Parathyroid adenoma (tissue), 2 donors: ENCODE measurements around the gene SEC14L3.

Source experiments
- H2AFZ ChIP-seq: fragments of 300-600 bp; sonication (generic); one replicate; pipeline ENCODE4 v1.7.0; 2017; ENCODE audit warnings: antibody characterized with exemption, mild to moderate bottlenecking
- H3K27ac ChIP-seq: fragments of 300-600 bp; sonication (generic); one replicate; pipeline ENCODE4 v1.7.0; 2017
- H3K27me3 ChIP-seq: fragments of 300-600 bp; sonication (generic); one replicate; pipeline ENCODE4 v1.7.0; 2017; ENCODE audit warnings: low read length; ENCODE audit not compliant: control insufficient read depth, insufficient read depth
- H3K36me3 ChIP-seq: fragments of 300-600 bp; sonication (generic); one replicate; pipeline ENCODE4 v1.7.0; 2017; ENCODE audit warnings: low read length; ENCODE audit not compliant: control insufficient read depth, insufficient read depth
- H3K4me1 ChIP-seq: fragments of 300-600 bp; sonication (generic); one replicate; pipeline ENCODE4 v1.7.0; 2017; ENCODE audit warnings: control low read depth
- H3K4me2 ChIP-seq: fragments of 300-600 bp; sonication (generic); one replicate; pipeline ENCODE4 v1.7.0; 2017; ENCODE audit warnings: low read length
- H3K4me3 ChIP-seq: fragments of 300-600 bp; sonication (generic); one replicate; pipeline ENCODE4 v1.7.0; 2017; ENCODE audit warnings: low read depth, low read length
- H3K79me2 ChIP-seq: fragments of 300-600 bp; sonication (generic); one replicate; pipeline ENCODE4 v1.7.0; 2017; ENCODE audit warnings: control low read depth
- H3K9ac ChIP-seq: fragments of 300-600 bp; sonication (generic); one replicate; pipeline ENCODE4 v1.7.0; 2017; ENCODE audit warnings: mild to moderate bottlenecking
- H3K9me3 ChIP-seq: fragments of 300-600 bp; sonication (generic); one replicate; pipeline ENCODE4 v1.7.0; 2017; ENCODE audit warnings: low read length; ENCODE audit not compliant: control insufficient read depth
- TF ChIP-seq, protein P1 (sequence below): fragments of 300-600 bp; sonication (generic); IDR thresholded peaks from one replicate; pipeline ENCODE4 v1.7.0; 2017; ENCODE audit warnings: antibody characterized with exemption, mild to moderate bottlenecking
- donor health status: primary hyperparathyroidism.

SEC14L3 gene

DNA sequence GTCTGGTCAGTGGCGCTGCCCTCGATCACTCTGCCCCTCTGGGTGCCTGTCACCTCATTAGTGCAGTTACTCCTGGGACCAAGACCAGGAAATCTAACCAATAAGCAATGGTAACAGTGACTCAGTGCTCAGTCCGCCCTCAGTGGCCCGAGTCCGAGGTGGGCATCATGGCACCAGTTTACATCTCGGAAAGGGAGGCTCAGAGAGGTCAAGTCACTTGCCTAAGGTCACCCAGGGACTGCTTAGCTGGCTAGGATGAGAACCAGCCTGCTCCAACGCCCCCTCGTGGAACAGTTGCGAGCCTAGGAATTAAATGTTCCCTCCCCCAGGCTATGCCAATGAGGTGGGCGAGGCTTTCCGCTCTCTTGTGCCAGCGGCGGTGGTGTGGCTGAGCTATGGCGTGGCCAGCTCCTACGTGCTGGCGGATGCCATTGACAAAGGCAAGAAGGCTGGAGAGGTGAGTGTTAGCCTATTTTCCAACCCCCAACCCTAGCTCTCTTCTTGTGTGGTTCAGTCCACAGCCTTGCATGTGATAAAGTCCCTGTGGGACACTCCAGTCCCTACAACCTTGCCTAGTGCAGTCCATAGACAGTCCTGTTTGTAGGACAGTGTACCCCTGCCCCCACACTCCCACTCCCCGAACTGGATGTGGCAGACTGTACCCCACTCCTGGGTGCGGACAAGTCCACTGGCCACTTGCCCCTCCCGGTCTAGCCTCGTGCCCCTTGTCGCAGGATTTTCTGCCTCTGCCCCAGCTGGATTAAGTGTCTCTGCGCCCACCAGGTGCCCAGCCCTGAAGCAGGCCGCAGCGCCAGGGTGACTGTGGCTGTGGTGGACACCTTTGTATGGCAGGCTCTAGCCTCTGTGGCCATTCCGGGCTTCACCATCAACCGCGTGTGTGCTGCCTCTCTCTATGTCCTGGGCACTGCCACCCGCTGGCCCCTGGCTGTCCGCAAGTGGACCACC lies 45.1 kb downstream of the SEC14L3 start:
- Histone ChIP-seq H3K9me3 (no peaks in the 10 kb centered on the region), H3K27me3 (no peaks in the 10 kb centered on the region), H3K79me2 (no peaks in the 10 kb centered on the region), H3K4me2 (peak overlapping the region; percentile 80), H3K27ac (peak overlapping the region; percentile 13), H3K9ac (no peak overlapping the region), H3K4me3 (peak overlapping the region; percentile 69), H3K4me1 (peaks cover 3% of the 10 kb centered on the region), H3K36me3 (no peaks in the 10 kb centered on the region), H2AFZ (peak overlapping the region; percentile 83)
- TF ChIP-seq, protein P1, sequence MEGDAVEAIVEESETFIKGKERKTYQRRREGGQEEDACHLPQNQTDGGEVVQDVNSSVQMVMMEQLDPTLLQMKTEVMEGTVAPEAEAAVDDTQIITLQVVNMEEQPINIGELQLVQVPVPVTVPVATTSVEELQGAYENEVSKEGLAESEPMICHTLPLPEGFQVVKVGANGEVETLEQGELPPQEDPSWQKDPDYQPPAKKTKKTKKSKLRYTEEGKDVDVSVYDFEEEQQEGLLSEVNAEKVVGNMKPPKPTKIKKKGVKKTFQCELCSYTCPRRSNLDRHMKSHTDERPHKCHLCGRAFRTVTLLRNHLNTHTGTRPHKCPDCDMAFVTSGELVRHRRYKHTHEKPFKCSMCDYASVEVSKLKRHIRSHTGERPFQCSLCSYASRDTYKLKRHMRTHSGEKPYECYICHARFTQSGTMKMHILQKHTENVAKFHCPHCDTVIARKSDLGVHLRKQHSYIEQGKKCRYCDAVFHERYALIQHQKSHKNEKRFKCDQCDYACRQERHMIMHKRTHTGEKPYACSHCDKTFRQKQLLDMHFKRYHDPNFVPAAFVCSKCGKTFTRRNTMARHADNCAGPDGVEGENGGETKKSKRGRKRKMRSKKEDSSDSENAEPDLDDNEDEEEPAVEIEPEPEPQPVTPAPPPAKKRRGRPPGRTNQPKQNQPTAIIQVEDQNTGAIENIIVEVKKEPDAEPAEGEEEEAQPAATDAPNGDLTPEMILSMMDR, result peak; percentile 61

DNA sequence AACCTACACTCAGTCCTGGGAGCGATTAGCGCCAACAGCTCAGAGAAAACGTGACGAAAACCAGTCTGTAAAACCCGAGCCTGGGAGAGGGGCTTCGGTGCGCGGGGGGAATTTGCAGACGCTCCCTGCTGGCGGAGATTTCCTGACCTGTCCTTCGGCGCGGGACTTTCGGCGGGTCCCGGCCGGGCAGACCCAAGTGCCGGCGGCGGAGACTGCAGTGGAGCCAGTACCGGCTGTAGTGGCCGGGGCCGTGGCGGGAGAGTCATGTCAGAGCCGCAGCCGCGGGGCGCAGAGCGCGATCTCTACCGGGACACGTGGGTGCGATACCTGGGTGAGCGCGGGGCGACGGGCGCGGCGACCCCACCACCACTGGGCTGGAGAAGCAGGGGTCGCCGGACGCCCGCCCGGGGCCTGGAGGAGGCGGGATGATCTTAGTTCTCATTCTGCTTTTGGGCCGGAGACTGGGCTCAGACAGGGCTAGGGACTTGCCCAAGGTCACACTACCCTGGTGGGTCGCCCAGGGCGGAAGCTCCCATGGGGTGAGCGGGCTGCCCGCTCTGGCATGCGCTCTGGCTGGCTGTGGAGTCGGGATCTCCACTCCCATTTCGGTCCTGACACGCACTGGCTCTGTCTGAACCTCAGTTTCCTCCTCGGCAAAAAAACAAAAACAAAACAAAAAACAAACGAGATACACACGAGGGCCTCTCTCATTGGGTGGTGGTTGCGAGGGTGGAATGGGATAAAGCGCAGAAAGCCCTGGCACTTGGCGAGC lies 46.0 kb downstream of the SEC14L3 start, which contains the start of gene MTFP1:
Gene MTFP1, plus strand, starts transcription at position 153 of the 772 bp plus-strand sequence. Its CDS starts 112 bp downstream, at position 265.
- no peaks in the 10 kb centered on the region for H3K79me2 ChIP-seq
- H3K4me1 ChIP-seq, result peaks cover 6% of the 10 kb centered on the region
- TF ChIP-seq, protein P1, result peak; percentile 9
- H3K27me3 ChIP-seq, result no peaks in the 10 kb centered on the region
- no peaks in the 10 kb centered on the region for H3K9me3 ChIP-seq
- peak within 1 kb of the TSS; percentile 80 for H3K4me2 ChIP-seq
- no peaks in the 10 kb centered on the region for H3K36me3 ChIP-seq
- H3K9ac ChIP-seq, result no peak within 1 kb of the TSS
- peak within 1 kb of the TSS; percentile 13 for H3K27ac ChIP-seq
- peak within 1 kb of the TSS; percentile 83 for H2AFZ ChIP-seq
- peak within 1 kb of the TSS; percentile 69 for H3K4me3 ChIP-seq

DNA sequence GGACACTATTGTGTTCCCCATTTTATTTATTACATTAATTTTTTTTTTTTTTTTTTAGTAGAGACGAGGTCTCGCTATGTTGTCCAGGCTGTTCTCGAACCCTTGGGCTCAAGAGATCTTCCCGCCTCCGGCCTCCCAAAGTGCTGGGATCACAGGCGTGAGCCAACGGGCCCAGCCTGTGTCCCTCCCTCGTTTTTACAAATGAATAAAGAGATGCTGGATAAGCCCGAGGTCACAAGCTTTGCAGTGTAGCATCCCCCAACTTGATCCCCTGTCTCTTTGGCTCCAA lies 46.5 kb downstream of the SEC14L3 start:
- TF ChIP-seq, protein P1, result no peak
- Histone ChIP-seq H3K4me1 (peaks cover 6% of the 10 kb centered on the region), H2AFZ (peak overlapping the region; percentile 83), H3K9ac (no peak overlapping the region), H3K4me3 (peak overlapping the region; percentile 69), H3K4me2 (peak overlapping the region; percentile 80), H3K36me3 (no peaks in the 10 kb centered on the region), H3K27ac (peak overlapping the region; percentile 13), H3K27me3 (no peaks in the 10 kb centered on the region), H3K9me3 (no peaks in the 10 kb centered on the region), H3K79me2 (no peaks in the 10 kb centered on the region)

DNA sequence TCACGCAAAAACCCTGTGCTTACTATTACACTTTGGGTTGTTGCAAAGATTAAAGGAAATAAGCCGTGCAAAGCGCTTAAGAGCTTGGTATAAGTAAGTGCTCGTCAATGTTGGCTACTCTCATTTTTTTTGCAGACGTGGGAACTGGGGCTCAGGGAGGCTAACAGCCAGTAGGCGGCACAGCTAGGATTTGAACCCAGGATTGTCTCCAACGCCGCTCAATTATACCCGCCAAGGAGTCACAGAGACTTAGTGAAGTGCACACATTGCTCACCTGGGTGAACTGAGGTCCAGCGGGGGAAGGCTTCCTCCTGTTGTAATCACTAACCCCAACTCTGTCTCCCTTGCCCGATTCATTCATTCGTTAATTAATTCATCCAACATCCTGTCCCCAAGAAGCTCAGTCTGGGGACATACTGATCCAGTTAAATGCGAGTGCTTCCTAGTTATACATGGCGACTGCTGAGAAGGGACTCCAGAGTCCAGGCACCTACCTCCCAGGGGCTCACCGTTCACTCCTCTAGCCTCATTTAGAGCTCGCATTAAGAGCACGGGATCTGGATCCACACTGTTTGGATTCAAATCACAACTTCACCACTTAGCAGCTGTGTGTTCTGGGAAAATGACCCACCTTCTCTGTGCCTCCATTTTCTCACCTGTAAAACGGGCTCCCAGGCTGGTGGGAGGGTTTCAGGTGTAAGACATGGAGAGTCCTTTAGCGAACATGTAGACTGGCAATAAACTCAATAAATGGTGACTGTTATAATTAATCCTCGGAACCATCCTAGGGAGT lies 47.1 kb downstream of the SEC14L3 start:
- TF ChIP-seq, protein P1, result no peak
- peak overlapping the region; percentile 71 for H2AFZ ChIP-seq
- H3K27ac ChIP-seq, result peak overlapping the region; percentile 90
- H3K36me3 ChIP-seq, result no peaks in the 10 kb centered on the region
- H3K9ac ChIP-seq, result no peak overlapping the region
- H3K27me3 ChIP-seq, result no peaks in the 10 kb centered on the region
- H3K79me2 ChIP-seq, result no peaks in the 10 kb centered on the region
- H3K4me1 ChIP-seq, result peaks cover 6% of the 10 kb centered on the region
- peak overlapping the region; percentile 63 for H3K4me3 ChIP-seq
- H3K9me3 ChIP-seq, result no peaks in the 10 kb centered on the region
- peak overlapping the region; percentile 77 for H3K4me2 ChIP-seq
